ENCODE measurements around the gene DCAF4.
"Not testable (repeated sequence)": the region's sequence is repeated elsewhere in the genome, so short reads cannot be mapped to it uniquely, and the experiment has no call there.

DCAF4 gene

DNA sequence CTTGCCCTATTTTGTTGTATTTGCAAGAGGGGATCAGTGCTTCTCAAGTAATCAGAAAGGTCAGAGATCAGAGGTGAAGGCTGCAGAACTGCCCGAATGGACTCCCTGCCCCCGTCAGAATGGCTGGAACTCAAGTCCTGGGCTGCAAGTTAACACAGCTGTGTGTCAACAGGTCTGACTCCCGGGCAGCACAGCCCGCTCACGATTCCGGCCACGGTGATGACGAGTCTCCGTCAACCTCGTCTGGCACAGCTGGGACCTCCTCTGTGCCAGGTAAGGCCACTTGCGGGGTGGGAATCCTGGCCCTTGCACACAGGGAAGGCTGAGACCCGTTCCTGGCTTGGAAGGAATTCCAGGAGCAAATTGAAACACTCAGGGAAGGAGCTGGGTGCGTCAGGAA, 13.4 kb downstream of the DCAF4 start:
- DNase-seq, result no peak

GRCh38 chr14:72941286-72941985, 15.2 kb downstream of the DCAF4 start:
- no peak for DNase-seq

DNA sequence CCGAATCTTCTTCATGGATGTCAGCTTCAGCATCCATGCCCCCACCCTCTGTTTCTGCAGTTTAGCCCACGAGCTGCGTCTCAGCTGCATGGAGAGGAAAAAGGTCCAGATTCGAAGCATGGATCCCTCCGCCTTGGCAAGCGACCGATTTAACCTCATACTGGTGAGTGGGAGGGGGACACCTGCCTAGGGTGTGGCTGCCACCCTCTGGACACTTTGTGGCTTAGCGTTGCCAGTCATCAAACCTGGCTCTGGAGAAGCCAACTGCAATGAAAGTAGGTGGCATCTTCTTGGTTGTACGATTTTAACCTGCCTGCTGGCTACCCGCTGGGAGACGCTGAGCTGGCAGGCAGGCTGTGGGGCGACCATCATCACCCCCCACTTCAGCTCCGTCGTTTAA, 16.7 kb downstream of the DCAF4 start:
- no peak for DNase-seq

- DNase-seq, result no peak
Measured at GRCh38 chr14:72943876-72944430, 17.7 kb downstream of the DCAF4 start.

DNA sequence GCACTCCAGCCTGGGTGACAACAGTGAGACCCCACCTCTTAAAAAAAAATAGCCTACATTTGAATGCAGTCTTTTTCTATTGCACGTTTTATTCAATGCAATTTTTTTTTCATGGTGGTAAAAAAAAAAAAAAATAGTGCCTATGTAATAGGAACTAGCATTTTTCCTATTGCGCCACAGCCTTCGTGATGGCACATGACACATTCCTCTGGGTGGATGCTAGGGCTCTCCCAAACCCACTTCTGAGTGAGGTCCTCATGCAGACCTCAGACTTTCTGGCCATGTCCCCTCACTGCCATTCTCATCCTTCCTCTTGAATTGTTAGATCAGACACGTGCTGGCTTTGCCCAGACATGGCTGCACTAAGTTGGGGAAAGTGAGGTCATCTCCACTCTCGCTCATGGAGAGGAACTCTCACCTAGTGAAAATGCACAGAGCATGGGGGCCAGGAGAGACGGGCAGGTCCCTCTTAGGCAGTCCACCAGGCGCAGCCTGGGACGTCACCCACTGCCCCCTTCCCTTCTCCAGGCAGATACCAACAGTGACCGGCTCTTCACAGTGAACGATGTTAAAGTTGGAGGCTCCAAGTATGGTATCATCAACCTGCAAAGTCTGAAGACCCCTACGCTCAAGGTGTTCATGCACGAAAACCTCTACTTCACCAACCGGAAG, 19.2 kb downstream of the DCAF4 start:
- DNase-seq, result no peak

GRCh38 chr14:72946491-72946890, 20.2 kb downstream of the DCAF4 start:
- no peak for DNase-seq

- no peak for DNase-seq
Measured at GRCh38 chr14:72947366-72948160, 21.3 kb downstream of the DCAF4 start.

DNA sequence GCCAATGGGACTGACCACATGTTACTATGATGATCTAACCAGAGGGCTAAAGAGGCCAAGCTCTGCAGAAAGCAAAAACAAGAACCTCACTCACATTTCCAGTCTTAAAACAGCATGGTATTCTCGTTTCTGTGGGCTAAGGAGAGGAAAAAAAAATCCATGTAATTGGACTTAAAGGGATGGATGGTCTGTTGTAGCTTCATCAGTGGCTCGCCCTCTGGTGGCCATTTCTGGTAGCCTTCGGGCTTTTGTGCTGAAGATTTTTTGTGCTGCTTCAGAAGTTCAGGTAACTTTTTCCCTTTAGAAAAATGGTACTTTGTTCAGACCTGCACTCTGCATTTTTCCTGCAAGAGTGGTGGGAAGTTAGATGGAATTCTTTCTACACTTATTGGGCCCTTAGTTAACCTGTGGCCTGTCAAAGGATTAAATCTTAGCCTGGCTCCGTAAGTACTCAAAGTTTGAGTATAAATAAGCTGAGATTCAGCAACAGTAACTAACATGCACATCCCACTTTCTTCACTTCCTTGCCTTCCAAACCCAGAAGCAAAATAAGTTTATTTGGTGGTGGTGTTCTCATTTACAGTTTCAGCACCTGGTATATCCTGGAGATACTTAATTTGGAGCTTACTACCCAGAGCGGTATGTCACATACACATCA, 22.3 kb downstream of the DCAF4 start:
- DNase-seq, result no peak

GRCh38 chr14:72952171-72952570, 25.9 kb downstream of the DCAF4 start:
- no peak for DNase-seq

DNA sequence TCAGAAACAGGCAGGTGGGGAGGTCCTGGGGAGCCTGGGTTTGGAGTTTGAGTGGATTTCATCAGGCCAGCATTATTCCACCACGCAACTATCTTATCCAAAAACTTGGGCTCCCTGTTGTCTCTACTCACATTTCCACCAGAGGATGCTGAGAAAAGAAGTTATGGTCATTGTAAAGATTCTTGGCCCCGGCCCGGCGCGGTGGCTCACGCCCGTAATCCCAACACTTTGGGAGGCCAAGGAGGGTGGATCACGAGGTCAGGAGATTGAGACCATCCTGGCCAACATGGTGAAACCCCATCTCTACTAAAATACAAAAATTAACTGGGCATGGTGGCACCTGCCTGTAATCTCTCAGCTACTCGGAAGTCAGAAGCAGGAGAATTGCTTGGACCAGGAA, 30.5 kb downstream of the DCAF4 start:
- not testable (repeated sequence) for DNase-seq

DNA sequence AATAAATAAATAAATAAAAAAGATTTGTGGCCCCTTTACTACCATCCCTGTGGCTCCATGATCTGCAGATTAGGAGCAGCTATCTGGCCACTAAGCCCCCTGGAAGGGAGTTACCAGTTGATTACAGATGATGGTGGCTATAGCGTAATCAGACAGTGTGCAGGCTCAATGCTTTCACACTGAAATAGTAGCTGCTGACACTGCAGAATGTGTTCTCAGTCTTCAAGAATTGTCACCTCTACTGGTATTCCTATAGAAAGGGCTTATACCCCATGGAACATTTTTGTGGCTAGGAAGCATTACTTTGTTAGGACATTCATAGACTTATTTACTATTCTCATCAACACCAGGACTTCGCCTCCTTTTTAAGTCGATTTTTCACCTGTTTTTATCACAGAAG, 30.9 kb downstream of the DCAF4 start:
- no peak for DNase-seq

GRCh38 chr14:72958548-72958947, 32.3 kb downstream of the DCAF4 start:
- no peak for DNase-seq

GRCh38 chr14:72961016-72961415, 34.8 kb downstream of the DCAF4 start:
- DNase-seq, result not testable (repeated sequence)

DNA sequence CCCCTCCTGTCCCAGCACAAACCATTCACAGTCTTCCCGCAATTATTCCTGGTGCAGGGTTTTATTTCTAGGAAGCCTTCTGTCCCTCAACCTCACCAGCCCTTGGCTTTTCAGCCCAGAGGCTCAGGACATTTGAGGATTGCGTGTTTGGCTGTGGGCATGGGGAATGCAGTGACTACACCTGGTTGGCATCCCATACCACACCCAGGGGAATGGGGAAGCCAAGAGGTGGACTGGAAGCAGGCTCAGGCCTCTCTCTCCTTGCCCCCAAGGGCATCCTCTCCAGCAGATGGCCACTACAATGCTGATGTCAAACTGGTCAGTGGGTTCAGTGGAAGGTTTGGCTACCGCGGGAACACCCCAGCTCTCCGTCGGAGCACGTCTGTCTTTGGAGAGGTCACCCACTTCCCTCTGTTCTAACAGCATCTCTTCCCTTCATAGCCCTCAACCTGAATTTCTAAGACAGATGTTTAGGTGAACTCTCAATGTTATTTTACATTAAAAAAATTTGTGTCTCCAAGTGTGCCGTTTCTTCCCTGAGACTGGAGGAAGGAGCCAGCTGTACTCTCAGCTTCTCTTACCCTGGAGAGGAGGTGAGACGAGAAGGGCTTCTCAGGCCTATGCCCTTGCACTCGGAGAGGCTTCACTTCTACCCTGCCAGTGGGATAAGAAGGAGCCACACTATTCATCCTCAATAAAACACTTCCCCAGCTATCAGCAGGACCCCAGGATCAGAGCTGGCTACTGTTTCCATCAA, 35.5 kb downstream of the DCAF4 start:
- no peak for DNase-seq

DNA sequence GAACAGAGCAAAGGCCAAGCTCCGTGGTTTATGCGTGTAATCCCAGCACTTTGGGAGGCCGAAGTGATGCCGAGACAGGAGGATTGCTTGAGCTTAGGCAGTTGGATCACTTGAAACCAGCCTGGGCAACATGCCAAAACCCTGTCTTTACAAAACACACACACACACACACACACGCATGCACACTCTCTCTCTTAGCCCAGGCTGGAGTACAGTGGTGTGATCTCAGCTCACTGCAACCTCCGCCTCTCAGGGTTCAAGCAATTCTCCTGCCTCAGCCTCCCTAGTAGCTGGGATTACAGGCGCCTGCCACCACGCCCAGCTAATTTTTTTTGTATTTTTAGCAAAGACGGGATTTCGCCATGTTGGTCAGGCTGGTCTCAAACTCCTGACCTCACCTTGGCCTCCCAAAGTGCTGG, 36.1 kb downstream of the DCAF4 start:
- DNase-seq, result not testable (repeated sequence)

GRCh38 chr14:72962829-72963312, 36.6 kb downstream of the DCAF4 start:
- DNase-seq, result no peak

DNA sequence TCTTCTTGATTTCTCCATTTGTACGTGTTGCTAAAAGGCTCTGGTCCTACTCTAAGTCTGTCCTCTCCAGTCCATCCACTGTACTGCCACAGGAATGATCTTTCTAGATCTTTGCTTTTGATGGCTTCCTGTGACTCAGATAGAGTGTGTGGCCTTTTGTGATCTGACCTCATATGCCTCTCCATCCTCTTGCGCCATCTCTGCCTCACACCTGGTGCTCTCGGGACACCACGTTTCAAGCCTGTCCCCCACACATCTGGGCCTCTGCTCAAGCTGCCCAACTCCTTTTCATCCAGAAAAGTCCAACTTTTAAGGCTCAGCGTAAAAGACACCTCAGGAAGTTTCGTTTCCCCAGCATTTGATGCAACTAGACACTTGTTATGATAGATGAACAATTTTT, 39.0 kb downstream of the DCAF4 start:
- DNase-seq, result no peak

- no peak for DNase-seq
Measured at GRCh38 chr14:72966038-72966437, 39.8 kb downstream of the DCAF4 start.

GRCh38 chr14:72968316-72968715, 42.1 kb downstream of the DCAF4 start:
- DNase-seq, result no peak

- no peak for DNase-seq
Measured at GRCh38 chr14:72970058-72970630, 43.9 kb downstream of the DCAF4 start.

GRCh38 chr14:72970824-72971434, 44.7 kb downstream of the DCAF4 start:
- no peak for DNase-seq

All from NCI-H2081 treated with DMSO at 0.1 percent for 48 hours (cell line).